Middle frontal gyrus (tissue), 1 donor: ENCODE results near the gene MYO16.
"Not testable (repeated sequence)": the region's sequence is repeated elsewhere in the genome, so short reads cannot be mapped to it uniquely, and the experiment has no call there.

Experiments used
- DNase-seq: peaks from one replicate; pipeline ENCODE4 v3.0.0-alpha.2; 2015; ENCODE audit warnings: low spot score; ENCODE audit errors: extremely low spot score

MYO16 gene

DNA sequence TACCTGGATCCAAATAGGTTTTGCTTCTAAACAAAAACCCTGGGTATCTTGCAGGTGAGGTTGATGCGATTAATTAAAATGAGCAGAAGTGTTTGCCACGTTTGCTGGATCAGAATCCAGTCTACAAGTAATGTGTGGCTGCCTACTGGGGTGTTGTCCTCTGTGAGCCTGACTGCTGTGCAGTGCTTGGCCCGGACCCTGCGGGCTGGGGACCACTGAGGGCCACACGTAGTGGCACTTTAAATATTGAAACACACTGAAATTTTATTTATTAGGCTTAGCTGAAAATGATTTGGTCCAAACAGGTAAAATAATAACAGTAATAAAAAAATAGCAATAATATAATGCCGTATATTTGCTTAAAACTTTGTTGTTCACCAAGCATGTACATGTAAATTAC, 338.0 kb downstream of the MYO16 start:
- DNase-seq = no peak

DNA sequence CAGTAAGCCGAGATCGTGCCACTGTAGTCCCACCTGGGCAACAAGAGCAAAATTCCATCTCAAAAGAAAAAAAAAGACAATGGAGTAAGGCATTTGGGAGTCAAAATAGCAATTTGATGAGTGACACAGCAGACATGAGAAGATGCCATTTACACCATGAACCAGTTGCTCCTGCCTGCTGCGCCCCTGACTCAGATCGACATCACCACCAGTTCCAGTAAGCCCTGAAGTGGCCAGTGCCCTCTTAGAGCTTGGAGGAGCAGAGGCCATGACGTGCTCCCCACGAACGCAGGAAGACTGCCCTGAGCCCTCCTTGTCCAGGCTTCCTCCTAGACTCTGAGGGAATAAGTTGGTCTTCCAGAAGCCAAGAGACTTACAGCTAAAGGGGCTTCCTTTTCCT, 339.2 kb downstream of the MYO16 start:
- DNase-seq = no peak

GRCh38 chr13:108974686-108975085, 345.3 kb downstream of the MYO16 start:
- DNase-seq = no peak

GRCh38 chr13:108980237-108980636, 350.8 kb downstream of the MYO16 start:
- DNase-seq = no peak

GRCh38 chr13:108981407-108981806, 352.0 kb downstream of the MYO16 start:
- DNase-seq = no peak

DNA sequence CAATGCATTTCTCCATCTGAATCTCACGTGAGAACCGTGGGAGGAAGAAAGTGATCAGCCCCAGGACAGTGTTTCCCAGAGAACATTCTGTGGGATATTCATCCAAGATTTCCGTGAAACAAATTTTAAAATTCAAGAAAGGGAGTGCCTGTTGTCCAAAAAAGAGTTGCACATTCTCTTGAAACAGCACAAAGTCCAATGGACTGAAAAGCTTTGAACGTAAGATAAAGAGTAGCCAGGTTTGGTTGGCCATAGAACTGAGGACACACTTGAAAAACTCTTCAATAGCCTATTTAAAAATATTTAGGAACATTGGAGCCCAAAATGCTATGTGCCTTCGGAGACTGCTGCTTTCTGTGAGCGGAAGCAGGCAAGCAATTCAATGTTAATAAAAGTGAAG, 353.9 kb downstream of the MYO16 start:
- no peak for DNase-seq

GRCh38 chr13:108984251-108984920, 355.0 kb downstream of the MYO16 start:
- DNase-seq = no peak

GRCh38 chr13:108985166-108985565, 355.8 kb downstream of the MYO16 start:
- DNase-seq = no peak

GRCh38 chr13:108987517-108987916, 358.1 kb downstream of the MYO16 start:
- no peak for DNase-seq

DNA sequence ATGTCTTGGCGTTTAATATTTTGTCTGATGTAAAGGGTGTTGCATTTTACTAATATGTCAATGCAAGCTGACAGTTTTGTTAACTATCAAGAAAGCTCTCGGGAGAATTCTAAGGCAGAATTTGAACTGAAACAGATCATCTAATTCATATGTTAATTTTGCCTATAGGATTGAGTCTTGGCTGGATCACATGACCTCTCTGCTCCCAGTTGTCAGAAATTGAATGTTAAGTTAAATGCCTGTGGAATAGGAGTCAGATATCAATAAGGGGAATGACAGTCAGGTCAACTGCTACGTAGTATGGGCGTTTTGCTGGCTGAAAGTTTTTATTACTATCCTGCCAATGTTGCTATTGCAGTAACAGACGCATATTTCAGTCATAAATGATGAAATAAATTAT, 358.5 kb downstream of the MYO16 start:
- DNase-seq = no peak

GRCh38 chr13:108991416-108991815, 362.0 kb downstream of the MYO16 start:
- not testable (repeated sequence) for DNase-seq

- no peak for DNase-seq
Measured at GRCh38 chr13:108993346-108993745, 363.9 kb downstream of the MYO16 start.

- DNase-seq = no peak
Measured at GRCh38 chr13:108996430-108996829, 367.0 kb downstream of the MYO16 start.

DNA sequence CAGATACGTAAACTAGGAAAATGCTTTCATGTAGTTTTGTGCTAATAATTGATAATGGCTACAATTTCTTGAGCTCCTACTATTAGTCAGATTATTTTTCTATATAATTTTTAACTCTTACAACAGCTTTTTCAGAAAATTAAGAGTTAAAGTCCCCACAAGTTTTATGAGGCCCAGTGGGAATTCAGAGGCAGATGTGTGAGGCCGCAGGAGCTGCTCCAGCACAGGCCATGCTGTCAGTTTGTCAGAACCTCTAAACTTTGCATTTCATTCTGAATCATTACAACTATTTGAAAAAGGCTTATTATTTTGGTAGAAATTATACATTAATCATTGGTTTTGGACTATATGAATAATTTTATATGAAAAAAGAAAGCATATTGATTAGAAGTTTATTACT, 370.8 kb downstream of the MYO16 start:
- no peak for DNase-seq

DNA sequence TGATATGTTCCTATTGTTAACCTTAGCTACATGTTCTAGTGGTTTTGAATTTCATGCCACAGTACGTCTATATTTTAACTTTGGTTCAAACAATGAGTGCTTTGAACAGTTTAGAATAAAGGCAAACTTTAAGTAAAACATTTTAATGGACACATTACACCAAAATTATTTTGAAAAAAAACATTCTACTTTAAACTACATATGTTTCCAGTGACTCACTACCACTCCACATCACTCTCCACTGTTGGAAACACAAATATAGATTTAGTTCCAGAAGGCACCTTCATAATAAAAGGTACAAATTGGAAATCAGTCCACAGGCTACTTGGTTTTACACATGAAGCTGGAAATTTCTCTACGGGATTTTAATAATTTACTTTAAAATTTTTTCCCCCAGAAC, 373.5 kb downstream of the MYO16 start:
- DNase-seq = no peak

DNA sequence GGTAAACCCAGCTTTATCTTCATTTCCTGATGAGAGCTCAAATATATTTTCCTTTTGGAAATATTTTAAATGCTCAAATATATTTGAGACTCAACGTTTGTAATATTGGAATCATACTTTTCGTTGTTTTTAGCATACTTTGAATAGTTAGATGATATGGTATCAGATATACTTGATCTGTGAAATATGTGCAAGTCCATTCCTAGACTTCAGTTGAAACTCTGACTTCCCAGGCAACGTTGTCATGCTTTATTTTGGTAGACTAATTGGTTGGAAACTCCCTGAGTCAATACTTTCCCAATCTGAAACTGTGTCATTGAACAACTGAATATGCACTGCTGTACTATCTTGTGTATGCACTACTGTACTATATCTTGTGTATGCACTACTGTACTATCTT, 378.5 kb downstream of the MYO16 start:
- DNase-seq = no peak

- no peak for DNase-seq
Measured at GRCh38 chr13:109009756-109010155, 380.3 kb downstream of the MYO16 start.

DNA sequence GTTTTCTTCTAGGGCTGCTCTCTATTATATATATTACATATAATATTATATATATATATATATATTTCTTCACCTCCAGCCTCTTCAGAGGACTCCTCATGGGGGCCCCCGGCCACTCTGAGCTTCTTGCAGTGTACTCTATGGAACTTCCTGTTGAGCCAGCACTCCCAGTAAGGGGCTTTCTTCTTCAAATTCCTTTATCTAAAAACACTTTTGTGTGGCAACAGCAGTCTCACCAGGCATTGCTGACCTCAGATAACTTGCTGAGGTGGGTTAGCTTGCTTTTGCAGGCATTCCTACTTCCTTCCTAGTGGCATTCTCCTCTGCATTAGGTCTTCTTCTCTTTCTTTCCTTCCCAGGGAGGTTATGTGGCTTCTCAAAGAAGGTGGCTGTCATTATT, 381.5 kb downstream of the MYO16 start:
- no peak for DNase-seq

- no peak for DNase-seq
Measured at GRCh38 chr13:109012115-109012514, 382.7 kb downstream of the MYO16 start.

DNA sequence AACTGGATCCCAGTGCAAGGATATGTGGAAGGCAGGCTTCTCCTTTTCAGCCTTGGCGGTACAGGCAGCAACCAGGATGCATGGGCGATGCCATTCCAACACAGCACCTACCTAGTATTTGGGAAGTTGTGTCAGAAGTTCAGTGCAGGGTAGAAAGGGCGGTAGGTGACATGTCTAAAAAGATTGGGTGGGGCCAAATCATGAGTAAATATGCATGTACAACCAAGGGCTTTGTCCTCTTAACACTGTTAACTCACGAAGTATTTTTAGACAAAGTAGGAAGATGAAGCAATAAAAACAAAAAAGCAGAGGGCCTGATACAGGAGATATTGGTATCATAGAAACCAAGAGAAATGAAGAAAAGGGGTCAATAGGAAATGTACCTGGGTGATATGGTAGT, 392.1 kb downstream of the MYO16 start:
- no peak for DNase-seq

GRCh38 chr13:109024611-109025010, 395.2 kb downstream of the MYO16 start:
- DNase-seq = no peak

GRCh38 chr13:109026266-109026665, 396.9 kb downstream of the MYO16 start:
- no peak for DNase-seq

- no peak for DNase-seq
Measured at GRCh38 chr13:109028624-109029023, 399.2 kb downstream of the MYO16 start.

GRCh38 chr13:109033090-109033489, 403.7 kb downstream of the MYO16 start:
- DNase-seq = no peak
